SHP77 treated with DMSO at 0.1 percent for 48 hours (cell line): Measurements from ENCODE around the gene DELE1.

Experiments
- DNase-seq: peaks from one replicate; lab custom pipeline; 2025; lab: John Stamatoyannopoulos, UW

DELE1 gene, protein sequence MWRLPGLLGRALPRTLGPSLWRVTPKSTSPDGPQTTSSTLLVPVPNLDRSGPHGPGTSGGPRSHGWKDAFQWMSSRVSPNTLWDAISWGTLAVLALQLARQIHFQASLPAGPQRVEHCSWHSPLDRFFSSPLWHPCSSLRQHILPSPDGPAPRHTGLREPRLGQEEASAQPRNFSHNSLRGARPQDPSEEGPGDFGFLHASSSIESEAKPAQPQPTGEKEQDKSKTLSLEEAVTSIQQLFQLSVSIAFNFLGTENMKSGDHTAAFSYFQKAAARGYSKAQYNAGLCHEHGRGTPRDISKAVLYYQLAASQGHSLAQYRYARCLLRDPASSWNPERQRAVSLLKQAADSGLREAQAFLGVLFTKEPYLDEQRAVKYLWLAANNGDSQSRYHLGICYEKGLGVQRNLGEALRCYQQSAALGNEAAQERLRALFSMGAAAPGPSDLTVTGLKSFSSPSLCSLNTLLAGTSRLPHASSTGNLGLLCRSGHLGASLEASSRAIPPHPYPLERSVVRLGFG

DNA sequence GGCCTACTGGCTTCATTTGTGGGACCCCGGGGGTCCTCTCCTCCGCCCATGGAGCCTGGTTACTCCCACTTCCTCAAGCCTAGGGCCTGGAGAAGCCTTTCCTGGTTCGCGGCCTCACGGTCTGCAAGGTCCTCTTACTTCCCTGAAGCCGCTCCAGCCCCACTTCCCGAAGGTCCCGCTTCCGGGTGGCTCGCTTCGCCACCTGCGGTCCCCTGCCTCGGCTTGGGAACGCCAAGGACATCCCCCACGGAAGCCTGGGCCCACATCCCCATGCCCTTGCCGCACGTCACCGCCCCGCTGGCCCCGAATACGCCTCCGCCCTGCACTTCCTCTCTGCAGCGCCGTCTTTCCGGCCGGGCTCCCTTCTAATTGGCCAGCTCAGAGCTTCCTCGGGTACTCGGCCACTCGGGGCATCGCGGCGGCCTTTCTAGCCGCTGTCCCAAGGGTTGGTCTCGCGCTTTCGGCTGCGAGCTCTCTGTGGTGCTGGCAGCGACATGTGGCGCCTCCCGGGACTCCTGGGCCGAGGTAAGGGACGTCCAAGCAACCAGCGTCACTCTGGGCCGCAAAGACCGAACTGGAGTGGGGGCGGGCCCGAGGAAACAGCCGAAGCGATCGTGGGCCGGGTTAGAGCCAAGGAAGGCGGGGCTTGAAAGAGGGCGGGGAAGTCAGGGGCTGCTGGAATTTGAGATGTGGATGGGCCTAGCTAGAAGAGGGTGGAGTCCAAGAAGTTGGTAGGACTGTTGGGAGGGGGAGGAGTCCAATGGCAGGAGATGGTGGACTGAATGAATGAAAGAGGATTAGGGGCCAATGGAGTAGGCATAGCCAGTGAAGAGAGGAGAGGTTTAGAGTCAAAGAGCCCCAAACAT lies at the start of gene DELE1:
DELE1 (plus strand) TSS at position 424 of the 866 bp plus-strand sequence; CDS start at position 495, 71 bp downstream.
- peak; percentile 90 for DNase-seq

GRCh38 chr5:141873933-141874261 lies 49.8 kb upstream of the DELE1 start:
- DNase-seq, result no peak

DNA sequence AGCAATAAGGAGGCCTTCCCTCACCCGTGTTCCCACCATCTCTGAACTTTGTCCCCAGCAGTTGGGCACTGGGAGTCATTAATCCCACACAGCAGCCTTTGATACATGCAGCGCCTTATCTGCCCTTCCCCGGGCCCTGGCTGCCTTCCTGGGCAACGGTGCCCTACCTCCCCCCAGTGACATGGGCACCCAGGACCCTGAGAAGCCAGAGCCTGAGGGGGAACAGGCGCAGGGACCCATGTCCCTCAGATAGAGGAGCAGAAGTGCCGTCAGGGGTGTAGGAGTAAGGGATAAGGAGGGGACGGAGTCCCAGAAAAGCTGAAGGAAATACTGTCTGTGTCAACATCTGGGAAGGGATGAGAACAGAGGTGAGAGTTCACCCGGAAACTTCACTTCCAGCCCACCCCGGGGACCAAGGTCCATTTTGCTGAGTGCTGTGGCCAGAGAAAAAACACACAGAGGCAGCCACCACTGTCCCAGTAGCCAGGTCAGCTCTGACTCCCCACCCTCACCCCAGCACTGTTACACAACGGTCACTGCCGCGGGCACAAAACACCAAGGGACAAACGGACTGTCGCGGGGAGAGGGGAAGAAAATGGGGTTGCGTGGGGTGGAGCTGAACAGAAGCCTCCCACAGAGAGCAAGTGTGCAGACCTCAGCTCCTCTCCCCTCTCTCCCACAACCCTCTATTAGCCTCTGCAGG lies 49.3 kb upstream of the DELE1 start:
- DNase-seq, result no peak

DNA sequence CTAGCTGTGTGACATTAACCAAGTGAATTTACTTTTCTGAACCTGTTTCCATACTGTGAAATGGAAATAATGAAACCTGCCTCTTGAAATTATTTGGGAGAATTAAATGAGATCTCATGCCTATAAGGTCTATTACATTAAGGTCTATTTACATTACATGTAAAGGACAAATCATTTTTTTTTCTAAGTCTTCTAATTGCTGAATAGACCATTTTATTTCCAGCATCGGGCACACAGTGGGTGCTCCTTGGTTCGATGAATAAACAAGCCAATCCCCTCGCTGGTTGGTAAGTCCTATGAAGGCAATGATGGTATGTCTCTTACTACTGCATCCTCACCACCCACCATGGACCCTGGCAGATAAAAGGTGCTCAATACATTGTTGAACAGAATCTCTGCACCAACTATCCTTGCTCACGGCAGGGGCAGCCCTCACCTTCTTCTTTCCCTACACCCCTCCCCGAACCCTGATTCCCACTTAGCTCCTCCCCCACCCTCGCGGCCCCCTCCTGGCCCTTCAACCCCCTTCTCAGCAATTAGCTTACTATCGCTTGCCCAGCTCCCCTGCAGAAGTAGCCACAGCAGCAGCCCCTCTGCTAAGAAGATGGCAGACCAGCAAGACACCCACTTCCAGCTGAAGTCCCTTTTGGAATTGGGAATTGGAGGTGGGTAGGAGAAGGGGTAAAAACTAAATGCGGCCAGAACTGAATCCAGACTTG lies 48.5 kb upstream of the DELE1 start:
- no peak for DNase-seq

DNA sequence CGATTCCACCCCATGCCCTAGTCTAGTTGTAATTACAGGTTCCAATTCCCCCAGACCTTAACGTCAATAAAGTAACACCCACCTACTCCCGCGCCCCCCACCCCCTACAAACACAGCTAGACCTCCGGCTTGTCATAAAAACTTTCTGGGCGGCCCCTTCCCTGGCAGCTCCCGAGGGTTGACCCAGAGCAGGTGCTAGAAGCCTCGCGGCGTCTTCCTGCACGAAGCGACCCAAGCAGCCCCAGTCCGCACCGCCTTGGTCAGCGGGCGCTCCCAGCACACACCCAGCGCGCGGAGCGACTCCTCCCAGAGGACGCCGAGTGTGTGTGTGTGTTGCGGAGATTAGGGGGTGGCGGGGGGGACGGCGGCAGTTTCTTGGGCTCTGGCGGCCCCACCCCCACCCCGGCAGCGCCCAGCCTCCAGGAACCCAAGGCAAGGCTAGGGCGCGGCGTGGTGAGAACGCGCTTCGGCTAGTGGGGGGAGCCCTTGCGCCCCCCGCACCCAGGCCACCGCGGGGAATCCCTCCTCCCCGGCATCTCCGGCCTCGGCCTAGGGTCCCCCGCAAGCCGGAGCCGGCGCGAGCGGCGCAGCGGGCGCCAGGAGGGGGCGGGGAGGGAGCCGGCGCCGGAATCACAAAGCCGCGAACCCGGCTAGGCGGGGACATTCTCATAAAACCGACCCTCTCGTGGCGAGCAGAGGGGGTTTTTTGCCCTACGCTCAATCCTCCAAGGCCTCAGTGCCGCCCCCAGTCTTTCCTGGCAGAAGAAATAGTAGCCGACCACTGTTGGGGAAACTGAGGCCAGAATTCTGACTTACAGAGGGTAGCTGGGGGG lies 47.7 kb upstream of the DELE1 start:
- DNase-seq, result no peak

DNA sequence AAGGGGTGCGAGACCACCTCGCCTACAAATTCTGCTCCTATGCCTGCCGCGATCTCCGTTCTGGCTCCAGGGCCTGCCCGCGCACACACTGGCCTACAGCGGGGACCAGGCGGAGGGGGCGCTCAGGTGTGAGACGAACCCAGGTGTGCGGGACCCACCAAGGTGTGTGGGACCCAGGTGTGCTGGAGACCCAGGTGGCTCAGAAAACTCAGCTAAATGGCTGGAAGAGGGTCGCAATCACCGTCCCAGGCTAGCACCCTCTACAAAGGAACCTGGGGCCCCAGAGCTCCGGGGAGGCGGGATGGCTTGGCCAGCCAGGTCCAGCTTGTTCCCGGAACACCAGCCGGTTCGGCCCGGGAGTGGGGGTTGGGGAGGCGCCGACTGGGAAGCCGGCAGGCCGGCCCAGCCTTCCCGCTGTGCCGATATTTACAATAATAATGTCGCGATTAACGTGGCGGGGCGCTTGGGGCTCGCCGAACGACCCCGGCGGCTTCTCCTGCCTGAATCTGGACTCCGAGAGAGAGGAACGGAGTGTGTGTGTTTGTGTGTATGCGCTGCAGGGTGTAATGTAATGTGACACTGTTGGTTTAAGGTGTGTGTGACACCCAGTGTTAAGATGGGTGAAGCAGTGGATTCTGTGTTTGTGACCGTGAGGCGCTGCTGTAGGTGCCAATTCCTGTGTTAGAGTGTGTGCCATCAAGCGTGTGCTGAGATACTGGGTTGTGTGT lies 46.9 kb upstream of the DELE1 start:
- no peak for DNase-seq

DNA sequence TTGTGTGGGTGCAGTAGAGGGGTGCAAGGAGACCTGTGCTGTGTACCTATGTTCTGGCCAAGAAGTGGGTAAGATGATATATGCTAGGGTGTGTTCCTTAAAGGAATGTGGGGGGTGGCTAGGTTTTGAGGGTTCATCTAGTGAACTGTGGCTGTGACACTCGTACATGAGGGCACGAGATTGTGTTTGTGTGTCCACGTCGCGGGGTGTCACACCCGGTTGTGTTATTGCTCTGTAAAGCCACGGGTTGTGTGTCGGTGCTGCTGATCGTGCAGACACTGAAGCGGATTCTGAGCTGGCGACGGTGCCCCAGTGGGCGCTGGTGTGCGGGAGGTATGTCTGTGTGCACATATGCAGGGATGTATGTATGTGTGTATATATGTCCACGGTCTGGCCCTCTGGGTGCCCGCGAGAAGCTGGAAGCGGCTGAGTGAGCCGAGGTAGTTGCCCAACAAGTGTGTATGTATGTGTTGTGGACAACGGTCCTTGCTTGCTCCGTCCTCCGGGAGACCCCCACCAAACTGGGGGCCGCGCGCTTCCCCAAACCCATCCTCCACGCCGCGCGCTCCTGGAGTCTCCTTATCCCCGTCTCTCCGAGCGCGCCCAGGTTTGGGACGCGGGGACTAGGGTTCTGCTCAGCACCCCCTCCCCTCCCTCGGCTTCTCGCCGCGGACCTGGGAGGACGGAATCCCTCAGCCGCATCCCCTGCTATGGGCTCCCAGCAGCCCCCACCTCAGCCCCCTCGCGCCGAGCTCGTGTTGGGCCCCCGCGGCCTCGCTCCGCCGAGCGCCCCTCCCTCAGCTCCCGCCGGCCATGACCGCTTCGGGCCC lies 46.1 kb upstream of the DELE1 start:
- DNase-seq, result no peak

GRCh38 chr5:141878186-141878710 lies 45.4 kb upstream of the DELE1 start, which contains the start of gene PCDH1:
TSS of gene PCDH1 (minus strand) at chr5:141878410. CDS start at chr5:141878262, 148 bp downstream.
- DNase-seq, result no peak

GRCh38 chr5:141878711-141879425 lies 44.8 kb upstream of the DELE1 start:
- peak; percentile 62 for DNase-seq

DNA sequence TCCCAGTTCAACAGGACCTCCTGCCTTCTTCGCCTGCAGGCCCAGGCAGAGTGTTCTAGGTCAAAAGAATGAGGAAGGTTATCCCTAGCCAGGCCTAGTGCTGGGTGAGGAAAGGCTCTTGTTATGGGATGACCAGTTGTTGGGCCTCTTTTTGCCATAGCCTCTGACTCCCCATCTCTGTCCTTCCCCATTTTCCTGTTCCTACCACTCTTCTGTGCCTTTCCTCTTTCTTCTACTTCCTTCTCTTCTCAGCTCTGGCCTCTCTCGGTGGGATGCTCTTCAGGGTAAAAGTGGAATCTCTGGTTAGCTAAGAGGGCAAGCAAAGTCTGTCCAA lies 44.3 kb upstream of the DELE1 start:
- DNase-seq, result no peak

GRCh38 chr5:141879941-141880738 lies 43.5 kb upstream of the DELE1 start:
- no peak for DNase-seq

DNA sequence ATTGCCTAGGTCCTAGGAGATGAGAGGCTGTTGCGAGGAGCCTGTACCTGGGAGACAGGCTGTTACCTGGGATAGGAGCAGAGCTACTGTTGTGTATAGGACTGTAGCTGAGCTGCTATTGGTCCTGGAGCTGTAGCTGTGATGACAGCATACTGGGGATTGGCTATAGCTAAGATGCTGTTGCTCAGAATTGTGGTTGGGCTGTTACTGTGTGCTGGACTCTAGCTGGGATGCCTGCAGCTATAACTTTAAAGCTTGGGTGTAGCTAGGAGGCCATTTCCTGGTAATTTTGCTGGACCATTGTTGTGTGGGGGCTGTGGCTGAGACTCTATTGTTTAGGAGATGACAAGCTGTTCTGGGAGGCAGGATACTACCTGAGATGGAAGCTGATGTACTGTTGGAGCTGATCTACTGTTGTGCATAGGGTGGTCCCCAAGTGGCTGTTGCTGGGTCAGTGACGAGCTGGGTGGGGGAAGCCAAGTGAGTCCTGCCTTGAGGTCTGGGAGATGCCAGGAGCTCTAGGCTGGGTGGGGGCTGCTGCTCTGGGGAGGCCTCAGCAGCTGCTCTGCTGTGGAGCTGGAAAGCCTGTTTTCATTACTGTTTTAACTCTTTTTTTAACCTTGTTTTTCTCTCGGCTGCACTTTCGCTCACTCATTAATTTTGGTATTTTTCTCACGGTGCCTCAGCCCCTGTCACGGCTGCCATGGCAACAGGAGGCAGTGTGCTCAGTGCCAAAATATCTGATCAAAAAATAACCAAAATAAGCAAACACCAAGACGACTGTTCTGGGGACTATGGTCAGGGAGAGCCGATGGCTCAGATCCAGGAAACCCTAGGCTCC lies 42.5 kb upstream of the DELE1 start:
- DNase-seq, result no peak

DNA sequence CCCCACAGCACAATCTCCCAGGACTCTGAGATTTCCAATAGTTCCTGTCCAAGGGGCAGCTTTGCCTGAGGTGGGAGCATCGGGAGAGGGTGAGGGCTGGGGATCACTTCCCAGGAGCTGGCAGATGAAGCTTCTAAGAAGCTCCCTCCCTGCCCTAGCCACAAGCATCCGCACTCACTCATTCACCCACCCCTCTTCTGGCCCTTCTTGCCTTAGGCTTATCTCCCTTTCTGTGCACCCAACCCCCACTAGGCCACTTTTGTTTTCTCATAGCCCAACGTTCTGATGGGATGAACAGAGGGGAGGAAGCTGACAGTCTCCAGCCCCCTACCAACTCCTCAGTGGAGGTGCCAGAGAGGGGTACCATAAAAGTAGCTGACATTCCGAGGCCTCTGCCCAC lies 41.8 kb upstream of the DELE1 start:
- no peak for DNase-seq

DNA sequence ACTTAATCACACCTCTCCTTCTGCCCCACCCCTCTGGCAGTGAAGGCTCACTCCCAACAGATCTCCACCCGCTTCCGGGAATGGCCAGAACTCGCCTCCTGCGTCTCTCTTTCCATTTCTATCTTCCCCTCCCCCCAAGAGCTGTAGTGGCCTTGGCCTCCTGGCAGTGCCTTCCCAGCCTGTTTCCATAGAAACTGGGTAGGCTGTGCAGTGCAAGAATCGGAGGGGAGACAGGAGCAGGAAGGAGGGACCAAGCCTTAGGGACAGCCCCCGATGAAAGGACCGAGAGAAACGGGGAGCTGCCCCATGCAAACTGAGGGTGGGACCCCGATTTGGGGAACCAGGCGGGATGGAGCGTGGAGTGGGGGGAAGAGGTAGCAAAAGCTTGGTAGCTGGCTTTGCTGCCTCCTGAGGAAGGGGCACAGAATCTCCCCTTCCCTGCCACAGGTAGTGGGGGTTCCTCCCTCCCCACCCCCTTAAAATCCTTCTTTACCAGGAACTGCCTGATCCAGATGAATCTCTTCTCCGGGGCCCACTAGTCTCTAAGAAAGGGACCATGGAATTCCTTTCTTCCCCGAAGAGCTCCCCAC lies 41.0 kb upstream of the DELE1 start:
- DNase-seq, result no peak

DNA sequence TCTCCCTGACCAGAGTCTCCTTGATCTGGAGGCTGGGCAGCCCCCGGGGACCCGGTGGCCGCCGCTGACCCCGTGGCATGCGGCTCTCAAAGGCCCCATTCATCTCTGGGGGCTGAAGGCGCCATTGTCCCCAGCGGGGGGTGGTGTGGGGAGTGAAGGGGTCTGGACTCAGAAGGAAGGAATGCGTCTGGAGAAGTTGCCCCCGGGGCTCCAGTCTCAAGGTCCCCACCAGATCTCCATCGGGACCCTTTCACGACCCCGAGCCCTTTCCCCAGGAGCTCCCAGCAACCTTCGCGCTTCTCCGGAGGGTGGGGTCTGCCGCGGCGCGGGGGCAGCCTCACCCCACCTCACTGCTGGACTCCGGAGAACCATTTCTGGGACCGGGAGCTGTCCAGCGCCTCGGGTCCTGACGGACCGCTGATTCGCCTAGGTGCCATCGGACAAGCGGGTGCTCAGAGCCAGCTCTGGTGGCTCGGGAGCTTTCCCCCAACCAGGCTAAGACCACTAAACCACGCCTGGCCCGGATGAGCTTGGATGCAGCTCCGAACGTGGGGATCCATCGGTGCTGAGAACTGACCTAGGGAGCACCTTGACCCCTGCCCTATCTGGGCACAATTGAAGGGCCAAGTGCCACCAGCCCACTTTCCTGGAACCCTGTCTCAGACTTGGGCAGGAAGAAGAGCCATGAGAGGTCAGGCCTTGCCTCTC lies 40.3 kb upstream of the DELE1 start:
- DNase-seq, result no peak
